Measurements from ENCODE around the gene CERS3. TPM values are rescaled to one million over a fixed set of nuclear protein-coding genes. Genes with fewer than 3 reads are reported as not detected.

The CERS3 gene
- polyA plus RNA-seq, 1 experiment, result not detected

DNA sequence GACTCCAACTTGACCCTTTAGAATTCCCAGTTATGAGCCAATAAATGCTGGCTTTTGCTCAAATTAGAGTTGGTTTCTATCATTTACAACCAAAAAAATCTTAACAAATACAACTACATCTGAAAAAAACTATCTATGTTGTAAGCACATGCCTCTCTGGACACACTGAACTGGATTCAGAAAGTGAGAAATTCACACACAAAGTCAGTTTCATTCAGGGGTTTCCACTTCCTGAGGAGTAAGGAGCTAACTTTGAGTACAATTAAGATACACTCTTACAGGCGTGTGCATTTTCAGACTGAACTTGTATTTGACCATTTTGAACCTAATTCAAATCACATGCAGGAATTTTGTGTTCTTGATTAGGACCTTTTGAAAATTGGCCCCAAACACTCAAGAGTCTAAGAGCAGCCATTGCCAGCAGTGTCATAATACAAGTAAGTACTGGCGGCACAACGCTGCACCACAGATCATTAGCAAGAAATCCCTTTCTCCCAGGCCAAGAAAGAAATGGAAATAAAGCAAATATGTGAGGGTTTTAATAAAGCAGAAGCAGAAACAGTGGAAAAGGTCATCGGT is 42.1 kb upstream of the CERS3 start:
- no peak overlapping the region for H3K4me3 ChIP-seq (ENCODE audit: low read depth, low read length)
- no peak overlapping the region for H3K27ac ChIP-seq (ENCODE audit: low read depth, low read length)
- no peaks in the 10 kb centered on the region for H3K27me3 ChIP-seq (ENCODE audit: control insufficient read depth, insufficient read depth, low read length)
- CTCF ChIA-PET, result interaction anchor here (0.7 to 4.5 kb wide), 4 partner anchors 221 to 642 kb away, joined by 3 to 85 read pairs (median 12); partner anchors contain the start of gene ADAMTS17
- POLR2A ChIA-PET, result interaction anchor here (0.6 kb wide), 1 partner anchor 178 kb away, joined by 4 read pairs; no protein-coding TSS in a partner anchor
- TF ChIP-seq, protein P1, sequence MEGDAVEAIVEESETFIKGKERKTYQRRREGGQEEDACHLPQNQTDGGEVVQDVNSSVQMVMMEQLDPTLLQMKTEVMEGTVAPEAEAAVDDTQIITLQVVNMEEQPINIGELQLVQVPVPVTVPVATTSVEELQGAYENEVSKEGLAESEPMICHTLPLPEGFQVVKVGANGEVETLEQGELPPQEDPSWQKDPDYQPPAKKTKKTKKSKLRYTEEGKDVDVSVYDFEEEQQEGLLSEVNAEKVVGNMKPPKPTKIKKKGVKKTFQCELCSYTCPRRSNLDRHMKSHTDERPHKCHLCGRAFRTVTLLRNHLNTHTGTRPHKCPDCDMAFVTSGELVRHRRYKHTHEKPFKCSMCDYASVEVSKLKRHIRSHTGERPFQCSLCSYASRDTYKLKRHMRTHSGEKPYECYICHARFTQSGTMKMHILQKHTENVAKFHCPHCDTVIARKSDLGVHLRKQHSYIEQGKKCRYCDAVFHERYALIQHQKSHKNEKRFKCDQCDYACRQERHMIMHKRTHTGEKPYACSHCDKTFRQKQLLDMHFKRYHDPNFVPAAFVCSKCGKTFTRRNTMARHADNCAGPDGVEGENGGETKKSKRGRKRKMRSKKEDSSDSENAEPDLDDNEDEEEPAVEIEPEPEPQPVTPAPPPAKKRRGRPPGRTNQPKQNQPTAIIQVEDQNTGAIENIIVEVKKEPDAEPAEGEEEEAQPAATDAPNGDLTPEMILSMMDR (IDR thresholded peaks at IDR 0.05; ENCODE audit: low read depth, low read length), result no peak
- DNase-seq (ENCODE audit: low read depth, low spot score), result no peak
- no peaks in the 10 kb centered on the region for H3K9me3 ChIP-seq (ENCODE audit: control insufficient read depth, insufficient read depth, low read length)

DNA sequence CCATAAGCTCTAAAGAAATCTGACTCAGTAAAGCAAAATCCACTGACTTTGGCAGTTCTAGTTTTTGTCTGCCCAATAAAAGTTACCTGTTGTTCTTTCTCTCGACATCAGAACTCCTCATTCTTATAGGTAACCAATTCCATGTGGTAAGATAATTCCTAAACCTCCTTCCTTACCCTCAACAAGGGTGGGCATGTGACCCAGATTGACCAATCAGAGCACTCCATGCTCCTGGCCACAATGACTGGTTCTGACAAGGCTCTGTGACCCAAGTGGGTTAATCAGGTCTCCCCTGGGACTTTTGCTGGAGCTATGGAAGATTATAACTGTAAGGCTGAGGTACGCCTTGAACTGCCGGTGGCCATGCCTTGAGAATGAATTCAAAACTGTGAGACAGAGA is 41.5 kb upstream of the CERS3 start:
- Histone ChIP-seq H3K27me3 (ENCODE audit: control insufficient read depth, insufficient read depth, low read length) (no peaks in the 10 kb centered on the region), H3K4me3 (ENCODE audit: low read depth, low read length) (no peak overlapping the region), H3K9me3 (ENCODE audit: control insufficient read depth, insufficient read depth, low read length) (no peaks in the 10 kb centered on the region), H3K27ac (ENCODE audit: low read depth, low read length) (no peak overlapping the region)
- ChIA-PET CTCF (interaction anchor here (1.1 to 2.9 kb wide), 2 partner anchors 220 to 228 kb away, joined by 3 to 18 read pairs; no protein-coding TSS in a partner anchor), POLR2A (no interaction called here)
- no peak for DNase-seq (ENCODE audit: low read depth, low spot score)
- TF ChIP-seq, protein P1 (IDR thresholded peaks at IDR 0.05; ENCODE audit: low read depth, low read length), result no peak

DNA sequence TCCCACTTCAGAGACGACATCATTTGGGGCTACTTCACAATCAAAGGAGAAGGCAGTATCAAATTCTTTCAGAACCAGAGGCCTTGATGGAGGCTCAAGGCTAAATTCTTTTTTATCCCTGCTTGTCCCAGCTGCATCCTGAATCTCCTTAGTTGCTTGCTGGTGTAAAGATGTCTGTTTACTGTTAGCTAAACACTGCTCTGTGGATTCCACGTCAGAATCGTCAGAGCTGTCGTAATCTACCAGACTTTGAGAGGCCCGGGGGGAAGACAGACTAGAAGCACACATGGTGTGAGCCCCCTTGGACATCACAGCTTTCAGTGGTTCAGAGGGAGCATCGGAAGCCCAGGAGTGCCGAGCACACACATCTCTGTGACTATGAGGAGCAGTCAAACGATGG is 40.6 kb upstream of the CERS3 start:
- H3K27me3 ChIP-seq (ENCODE audit: control insufficient read depth, insufficient read depth, low read length), result no peaks in the 10 kb centered on the region
- no peaks in the 10 kb centered on the region for H3K9me3 ChIP-seq (ENCODE audit: control insufficient read depth, insufficient read depth, low read length)
- H3K4me3 ChIP-seq (ENCODE audit: low read depth, low read length), result no peak overlapping the region
- peak; percentile 13 for DNase-seq (ENCODE audit: low read depth, low spot score)
- POLR2A ChIA-PET, result interaction anchor here (0.6 kb wide), 1 partner anchor 726 kb away, joined by 3 read pairs; the partner anchor contains the start of gene SNRPA1
- no peak overlapping the region for H3K27ac ChIP-seq (ENCODE audit: low read depth, low read length)
- TF ChIP-seq, protein P1 (IDR thresholded peaks at IDR 0.05; ENCODE audit: low read depth, low read length), result no peak
- CTCF ChIA-PET, result interaction anchor here (1.1 to 2.9 kb wide), 2 partner anchors 219 to 227 kb away, joined by 3 to 18 read pairs; no protein-coding TSS in a partner anchor

DNA sequence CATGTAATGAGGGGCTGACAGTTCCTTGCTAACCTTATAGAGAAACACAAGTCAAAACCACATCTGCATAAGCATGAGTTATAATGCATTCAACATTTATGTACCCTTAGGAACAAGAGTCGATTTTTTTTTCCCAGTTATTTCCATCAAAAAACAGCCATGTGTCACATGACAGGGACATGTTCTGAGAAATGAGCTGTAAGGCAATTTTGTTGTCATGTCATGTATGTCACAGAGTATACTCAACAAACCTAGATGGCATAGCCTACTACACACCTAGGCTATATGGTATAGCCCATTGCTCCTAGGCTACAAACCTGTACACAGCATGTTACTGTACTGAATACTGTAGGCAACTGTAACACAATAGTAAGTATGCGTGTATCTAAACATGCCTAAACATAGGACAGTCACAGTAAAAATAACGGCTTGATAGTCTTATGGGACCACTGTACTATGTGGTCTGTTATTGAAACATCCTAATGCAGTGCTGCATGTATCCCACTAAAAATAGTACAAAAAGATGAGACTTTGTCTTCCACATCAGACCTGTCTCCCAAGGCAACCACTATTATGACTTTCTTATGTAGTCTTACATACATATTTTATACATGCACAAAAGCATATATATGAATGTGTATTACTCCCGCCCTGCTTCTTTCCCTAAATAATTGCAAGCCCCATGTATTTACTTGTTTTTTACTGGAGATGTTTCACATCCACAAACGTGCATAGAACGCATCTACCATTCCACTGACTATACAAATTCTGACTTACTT is 38.3 kb upstream of the CERS3 start:
- H3K9me3 ChIP-seq (ENCODE audit: control insufficient read depth, insufficient read depth, low read length), result no peaks in the 10 kb centered on the region
- DNase-seq (ENCODE audit: low read depth, low spot score), result no peak
- H3K27me3 ChIP-seq (ENCODE audit: control insufficient read depth, insufficient read depth, low read length), result no peaks in the 10 kb centered on the region
- ChIA-PET CTCF (no interaction called here), POLR2A (no interaction called here)
- H3K4me3 ChIP-seq (ENCODE audit: low read depth, low read length), result no peak overlapping the region
- TF ChIP-seq, protein P1 (IDR thresholded peaks at IDR 0.05; ENCODE audit: low read depth, low read length), result no peak
- no peak overlapping the region for H3K27ac ChIP-seq (ENCODE audit: low read depth, low read length)

DNA sequence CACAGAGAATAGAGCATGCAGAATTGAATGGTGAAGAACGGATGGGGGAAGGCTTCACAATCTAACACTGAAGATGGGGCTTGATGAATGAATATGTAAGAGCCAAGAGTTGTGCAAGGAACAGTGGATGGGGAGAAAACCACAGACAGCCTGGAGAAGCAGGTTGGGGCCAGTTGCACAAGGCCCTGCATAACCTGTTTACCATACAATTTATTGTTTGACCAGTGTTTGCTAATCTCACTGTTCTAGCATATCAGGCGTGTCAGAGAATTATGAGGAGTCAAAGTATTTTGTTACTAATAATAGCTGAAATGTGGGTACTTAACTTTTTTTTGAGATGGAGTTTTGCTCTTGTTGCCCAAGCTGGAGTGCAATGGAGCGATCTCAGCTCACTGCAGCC is 36.8 kb upstream of the CERS3 start:
- no peaks in the 10 kb centered on the region for H3K27me3 ChIP-seq (ENCODE audit: control insufficient read depth, insufficient read depth, low read length)
- H3K4me3 ChIP-seq (ENCODE audit: low read depth, low read length), result no peak overlapping the region
- no peak overlapping the region for H3K27ac ChIP-seq (ENCODE audit: low read depth, low read length)
- DNase-seq (ENCODE audit: low read depth, low spot score), result no peak
- POLR2A ChIA-PET, result no interaction called here
- TF ChIP-seq, protein P1 (IDR thresholded peaks at IDR 0.05; ENCODE audit: low read depth, low read length), result no peak
- CTCF ChIA-PET, result no interaction called here
- no peaks in the 10 kb centered on the region for H3K9me3 ChIP-seq (ENCODE audit: control insufficient read depth, insufficient read depth, low read length)

Data from AG04450 (cell line).